ENCODE measurements around the gene FAM187B. TPM values are rescaled to one million over a fixed set of nuclear protein-coding genes. Genes with fewer than 3 reads are reported as not detected.

The FAM187B gene
- total RNA-seq, 6 experiments from 2014 or later: not detected

GRCh38 chr19:35213663-35214632, 14.6 kb downstream of the FAM187B start:
- TF ChIP-seq POLR2A (IDR thresholded peaks at IDR 0.05) (no peak), CTCF (IDR thresholded peaks at IDR 0.05) (no peak)
- peak overlapping the region; percentile 36 to 70 (median 44) for H3K27ac ChIP-seq
- 49% methylated on average over 11 of the region's 21 CpGs for whole genome bisulfite sequencing (ENCODE audit: insufficient coverage, low coverage, low lambda C conversion rate, missing lambda C conversion rate)
- no peaks in the 10 kb centered on the region for H3K27me3 ChIP-seq
- no peaks in the 10 kb centered on the region for H3K36me3 ChIP-seq
- no peak overlapping the region for H3K4me3 ChIP-seq
- DNase-seq (peak in 2 of 3 donors; percentile 52 to 59), ATAC-seq (peak; percentile 56 to 61 (median 58))
- H3K9me3 ChIP-seq: no peaks in the 10 kb centered on the region
- intact Hi-C loops (cut with DNase I): no loop called here
- no peaks in the 10 kb centered on the region for H3K4me1 ChIP-seq

- intact Hi-C loops (cut with DNase I): no loop called here
Observed at GRCh38 chr19:35212241-35212640, 16.3 kb downstream of the FAM187B start.

GRCh38 chr19:35211545-35212230, 16.9 kb downstream of the FAM187B start:
- DNase-seq (peak; percentile 46 to 62 (median 57)), ATAC-seq (peak; percentile 55 to 72 (median 68))
- Histone ChIP-seq H3K27me3 (no peaks in the 10 kb centered on the region), H3K36me3 (no peaks in the 10 kb centered on the region), H3K9me3 (no peaks in the 10 kb centered on the region), H3K4me1 (no peaks in the 10 kb centered on the region), H3K4me3 (no peak overlapping the region), H3K27ac (peak overlapping the region; percentile 13 to 58 (median 51))
- WGBS (ENCODE audit: insufficient coverage, low coverage, low lambda C conversion rate, missing lambda C conversion rate): 38% methylated on average over 3 of the region's 7 CpGs
- TF ChIP-seq CTCF (IDR thresholded peaks at IDR 0.05): no peak
- TF ChIP-seq POLR2A (IDR thresholded peaks at IDR 0.05): peak; percentile 42
- intact Hi-C loops (cut with DNase I): no loop called here

More at GRCh38 chr19:35212241-35212640, 16.3 kb downstream of the FAM187B start:
- Histone ChIP-seq H3K4me3 (no peak overlapping the region), H3K27me3 (no peaks in the 10 kb centered on the region), H3K9me3 (no peaks in the 10 kb centered on the region), H3K4me1 (no peaks in the 10 kb centered on the region), H3K27ac (peak overlapping the region; percentile 7 to 58 (median 51)), H3K36me3 (no peaks in the 10 kb centered on the region)
- ATAC-seq: no peak
- 53% methylated on average over 7 of the region's 7 CpGs for WGBS (ENCODE audit: insufficient coverage, low coverage, low lambda C conversion rate, missing lambda C conversion rate)
- TF ChIP-seq POLR2A (IDR thresholded peaks at IDR 0.05): no peak
- TF ChIP-seq CTCF (IDR thresholded peaks at IDR 0.05): no peak
- no peak for DNase-seq

- DNase-seq: peak in 1 of 3 donors; percentile 6
- TF ChIP-seq CTCF (IDR thresholded peaks at IDR 0.05) (no peak), POLR2A (IDR thresholded peaks at IDR 0.05) (no peak)
- ATAC-seq: no peak
- H3K27me3 ChIP-seq: no peaks in the 10 kb centered on the region
- H3K9me3 ChIP-seq: no peaks in the 10 kb centered on the region
- H3K4me3 ChIP-seq: no peak overlapping the region
- no peak overlapping the region for H3K27ac ChIP-seq
- 85% methylated on average over 4 of the region's 4 CpGs for WGBS (ENCODE audit: insufficient coverage, low coverage, low lambda C conversion rate, missing lambda C conversion rate)
- H3K36me3 ChIP-seq: no peaks in the 10 kb centered on the region
- intact Hi-C loops (cut with DNase I): no loop called here
- H3K4me1 ChIP-seq: no peaks in the 10 kb centered on the region
Observed at GRCh38 chr19:35209646-35210045, 18.9 kb downstream of the FAM187B start.

Data from right lobe of liver (tissue), 6 donors.